ENCODE measurements around the gene GPN1. TPM values are rescaled to one million over a fixed set of nuclear protein-coding genes. Genes with fewer than 3 reads are reported as not detected.

GPN1 gene
- 27.5 and 43.5 TPM in 2 replicates for total RNA-seq

DNA sequence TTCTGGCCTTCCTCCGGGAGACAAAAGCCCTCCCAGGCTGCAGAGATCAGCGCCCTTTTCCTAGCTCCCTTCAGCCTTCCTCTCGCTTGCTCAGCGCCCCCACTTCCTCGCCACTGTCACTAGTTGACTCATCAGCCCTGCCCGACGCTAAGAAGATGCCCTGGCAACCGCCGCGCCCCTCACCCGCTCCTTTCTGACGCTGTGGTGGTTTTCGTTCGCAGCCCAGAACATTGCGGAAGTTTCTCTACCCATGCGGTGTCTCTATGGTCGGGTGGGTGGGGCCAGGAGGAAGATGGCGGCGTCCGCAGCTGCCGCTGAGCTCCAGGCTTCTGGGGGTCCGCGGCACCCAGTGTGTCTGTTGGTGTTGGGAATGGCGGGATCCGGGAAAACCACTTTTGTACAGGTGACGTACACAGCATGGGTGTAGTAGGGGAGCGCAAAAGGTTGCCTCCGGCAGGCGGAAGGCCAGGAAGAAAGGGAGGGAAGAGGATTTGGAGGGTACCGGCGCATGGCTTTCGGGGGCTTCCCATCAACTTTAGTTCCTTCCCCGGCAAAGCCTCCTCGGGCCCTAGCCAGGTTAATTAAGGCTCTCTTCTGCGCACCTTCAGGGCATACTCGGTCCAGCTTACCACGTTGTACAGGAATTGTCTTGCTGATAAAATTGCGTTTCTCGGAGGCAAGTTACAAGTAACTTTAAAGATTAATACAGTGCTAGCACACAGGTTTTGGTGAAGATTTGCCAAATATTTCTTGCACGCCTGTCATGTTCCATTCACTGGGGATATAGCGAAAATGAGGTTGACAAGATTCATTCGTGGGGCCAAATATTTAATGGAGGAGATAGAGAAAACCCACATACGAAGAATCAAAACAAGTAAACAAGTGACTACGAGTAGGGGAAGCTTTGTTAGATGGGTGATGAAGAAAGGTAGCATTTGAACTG lies at the start of gene GPN1, which contains the start of gene CCDC121:
Gene GPN1, plus strand, starts transcription at position 284 of the 943 bp plus-strand sequence. Its CDS starts 9 bp downstream, at position 293.
Gene CCDC121, minus strand, starts transcription at position 246 of the 943 bp plus-strand sequence. CDS start 1,213 bp downstream, outside the sequence.

GRCh38 chr2:27582695-27583389 lies 46.0 kb upstream of the GPN1 start, which contains the start of gene ZNF512:
ZNF512 (plus strand) TSS chr2:27583042; CDS start chr2:27583113, 71 bp downstream.

GRCh38 chr2:27663285-27664153 lies 34.7 kb downstream of the GPN1 start, which contains the start of the genes SLC4A1AP and SUPT7L:
SLC4A1AP (plus strand) TSS chr2:27663889; CDS start chr2:27663915, 26 bp downstream.
SUPT7L (minus strand) TSS chr2:27663614; CDS start chr2:27662192, 1,422 bp downstream.

Small RNA genes within 50 kb of the gene (small RNA-seq; reads per million reads assigned to genes)
- not detected for gene RF00340

Other genes starting within 250 kb of the GPN1 start
- gene ZNF513, start 248.3 kb upstream of the GPN1 start, total RNA-seq: 10.5 and 11.4 TPM in 2 replicates
- 47.9 and 50.6 TPM in 2 replicates for gene PPM1G, start 219.5 kb upstream of the GPN1 start, total RNA-seq
- 171 and 233 TPM in 2 replicates for gene NRBP1, start 200.4 kb upstream of the GPN1 start, total RNA-seq
- 8.2 and 22.0 TPM in 2 replicates for gene KRTCAP3, start 186.7 kb upstream of the GPN1 start, total RNA-seq
- gene IFT172, start 139.3 kb upstream of the GPN1 start, total RNA-seq: 13.1 and 14.9 TPM in 2 replicates
- gene FNDC4, start 133.8 kb upstream of the GPN1 start, total RNA-seq: 11.0 and 12.1 TPM in 2 replicates
- 1.2 TPM in 1 of 2 replicates, not detected in the other for gene GCKR, start 132.2 kb upstream of the GPN1 start, total RNA-seq
- 19.5 and 22.8 TPM in 2 replicates for gene ZNF512, start 46.0 kb upstream of the GPN1 start, total RNA-seq
- gene CCDC121, start within 50 bp of the GPN1 start, total RNA-seq: 2.0 and 6.2 TPM in 2 replicates
- gene SUPT7L, start 34.6 kb downstream of the GPN1 start, total RNA-seq: 36.1 and 36.4 TPM in 2 replicates
- 23.2 and 27.9 TPM in 2 replicates for gene SLC4A1AP, start 34.8 kb downstream of the GPN1 start, total RNA-seq
- 45.9 and 98.9 TPM in 2 replicates for gene MRPL33, start 142.7 kb downstream of the GPN1 start, total RNA-seq